CD4-positive, alpha-beta T cell (primary cell): ENCODE data around the gene ZBTB24. TPM values are rescaled to one million over a fixed set of nuclear protein-coding genes. Genes with fewer than 3 reads are reported as not detected.

Experiments
- ATAC-seq: fragments of 200-7000 bp; cut with Tn5 transposase; one replicate; pipeline ENCODE4 v1.10.0; 2022; ENCODE audit warnings: mild to moderate bottlenecking; ENCODE audit not compliant: poor library complexity
- CTCF ChIA-PET: fragments of 350-600 bp; sonication (Branson Sonifier 250); formaldehyde crosslinking; loops from one replicate; lab custom pipeline; 2021; ENCODE audit warnings: antibody characterized with exemption, inconsistent platforms; lab: Charles Lee
- POLR2A ChIA-PET: fragments of 350-600 bp; sonication (Branson Sonifier 250); formaldehyde crosslinking; loops from one replicate; lab custom pipeline; 2021; ENCODE audit warnings: antibody characterized with exemption, inconsistent platforms; lab: Charles Lee
- DNase-seq, 14 experiments: peaks; one replicate each; pipeline ENCODE4 v3.0.0-alpha.2; 2013 to 2020; ENCODE audit warnings: mixed read lengths in 2 of 14
- H3K27ac ChIP-seq, 2 donors: one replicate each; pipeline versions ENCODE4 v1.5.1 to v1.7.0; 2013; ENCODE audit warnings: low read length in 2 of 2, low read depth in 1 of 2, mild to moderate bottlenecking in 1 of 2
- H3K27me3 ChIP-seq, 2 experiments: 1 replicate in 1 of 2; 2 replicates in 1 of 2; pipeline versions ENCODE4 v1.6.1 to v1.7.0; 2013; ENCODE audit warnings: low read length in 2 of 2, control low read depth in 1 of 2, mild to moderate bottlenecking in 1 of 2, moderate library complexity in 1 of 2; ENCODE audit not compliant: insufficient read depth in 2 of 2, control insufficient read depth in 1 of 2
- H3K36me3 ChIP-seq: one replicate; pipeline ENCODE4 v1.6.1; 2013; ENCODE audit warnings: low read length, control low read depth; ENCODE audit not compliant: insufficient read depth
- H3K4me1 ChIP-seq: one replicate; pipeline ENCODE4 v1.6.1; 2013; ENCODE audit warnings: low read length, control low read depth; ENCODE audit not compliant: insufficient read depth
- H3K4me3 ChIP-seq: one replicate; pipeline ENCODE4 v1.5.1; 2013; ENCODE audit warnings: mild to moderate bottlenecking, low read length, moderate library complexity
- H3K9me3 ChIP-seq, 2 experiments: 1 replicate in 1 of 2; 2 replicates in 1 of 2; pipeline versions ENCODE4 v1.6.1 to v1.7.0; 2013; ENCODE audit warnings: low read length in 2 of 2, mild to moderate bottlenecking in 2 of 2, control low read depth in 1 of 2, moderate library complexity in 1 of 2; ENCODE audit not compliant: control insufficient read depth in 1 of 2, insufficient read depth in 1 of 2
- H3K27ac Mint-ChIP-seq: one replicate; pipeline ENCODE4 v1.8.0; 2020; ENCODE audit warnings: mixed read lengths
- H3K27me3 Mint-ChIP-seq: one replicate; pipeline ENCODE4 v1.8.0; 2021; ENCODE audit warnings: mixed read lengths
- H3K36me3 Mint-ChIP-seq: one replicate; pipeline ENCODE4 v1.8.0; 2021; ENCODE audit warnings: low read depth, mixed read lengths
- H3K4me1 Mint-ChIP-seq: one replicate; pipeline ENCODE4 v1.8.0; 2021; ENCODE audit warnings: low read depth, mixed read lengths
- H3K4me3 Mint-ChIP-seq: one replicate; pipeline ENCODE4 v1.8.0; 2020; ENCODE audit warnings: mild to moderate bottlenecking, mixed read lengths
- H3K9me3 Mint-ChIP-seq: one replicate; pipeline ENCODE4 v1.8.0; 2020; ENCODE audit warnings: mixed read lengths
- intact Hi-C, 2 experiments: fragments of 100-400 bp; cut with DNase I in 1 of 2; cut with micrococcal nuclease in 1 of 2; formaldehyde crosslinking; loops; one replicate each; pipeline versions ENCODE4 v1.15.1 to v1.9.0; 2023 to 2025; cut with DNase I, micrococcal nuclease
- total RNA-seq, 174 experiments: library from RNA in 2 of 174; stranded (reverse) in 2 of 174; gene quantifications; one replicate each; pipeline ENCODE4 v1.2.3 and lab custom pipeline; 2021 to 2026
- TF ChIP-seq, protein P1 (sequence below): fragments of 200-600 bp; IDR thresholded peaks from one replicate; pipeline ENCODE4 v1.8.0; 2022; ENCODE audit warnings: antibody characterized with exemption, mild to moderate bottlenecking

Gene ZBTB24
- total RNA-seq, 2 experiments from 2014 or later: 10.4 to 10.5 TPM

- H3K27ac ChIP-seq: no peak overlapping the region
- no peak overlapping the region for H3K4me3 ChIP-seq
- H3K27ac Mint-ChIP-seq: peak overlapping the region; percentile 27
- peaks cover 51% of the 10 kb centered on the region for H3K4me1 Mint-ChIP-seq
- peaks cover 56% of the 10 kb centered on the region for H3K4me1 ChIP-seq
- H3K36me3 ChIP-seq: peaks cover 54% of the 10 kb centered on the region
- intact Hi-C loops: no loop called here
- peaks cover 72% of the 10 kb centered on the region for H3K36me3 Mint-ChIP-seq
- H3K9me3 ChIP-seq: no peaks in the 10 kb centered on the region
- DNase-seq (no peak), ATAC-seq (no peak)
- H3K4me3 Mint-ChIP-seq: no peak overlapping the region
- H3K9me3 Mint-ChIP-seq: no peaks in the 10 kb centered on the region
- ChIA-PET CTCF (interaction anchor here (0.8 to 1.0 kb wide), 2 partner anchors 9 to 35 kb away, joined by 3 to 4 read pairs; no protein-coding TSS in a partner anchor), POLR2A (interaction anchor here (8.2 kb wide), 1 partner anchor 11 kb away, joined by 137 read pairs; the partner anchor contains the start of gene MICAL1)
- TF ChIP-seq, protein P1, sequence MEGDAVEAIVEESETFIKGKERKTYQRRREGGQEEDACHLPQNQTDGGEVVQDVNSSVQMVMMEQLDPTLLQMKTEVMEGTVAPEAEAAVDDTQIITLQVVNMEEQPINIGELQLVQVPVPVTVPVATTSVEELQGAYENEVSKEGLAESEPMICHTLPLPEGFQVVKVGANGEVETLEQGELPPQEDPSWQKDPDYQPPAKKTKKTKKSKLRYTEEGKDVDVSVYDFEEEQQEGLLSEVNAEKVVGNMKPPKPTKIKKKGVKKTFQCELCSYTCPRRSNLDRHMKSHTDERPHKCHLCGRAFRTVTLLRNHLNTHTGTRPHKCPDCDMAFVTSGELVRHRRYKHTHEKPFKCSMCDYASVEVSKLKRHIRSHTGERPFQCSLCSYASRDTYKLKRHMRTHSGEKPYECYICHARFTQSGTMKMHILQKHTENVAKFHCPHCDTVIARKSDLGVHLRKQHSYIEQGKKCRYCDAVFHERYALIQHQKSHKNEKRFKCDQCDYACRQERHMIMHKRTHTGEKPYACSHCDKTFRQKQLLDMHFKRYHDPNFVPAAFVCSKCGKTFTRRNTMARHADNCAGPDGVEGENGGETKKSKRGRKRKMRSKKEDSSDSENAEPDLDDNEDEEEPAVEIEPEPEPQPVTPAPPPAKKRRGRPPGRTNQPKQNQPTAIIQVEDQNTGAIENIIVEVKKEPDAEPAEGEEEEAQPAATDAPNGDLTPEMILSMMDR: no peak
- no peaks in the 10 kb centered on the region for H3K27me3 Mint-ChIP-seq
- H3K27me3 ChIP-seq: no peaks in the 10 kb centered on the region
Observed at GRCh38 chr6:109445382-109445781, 37.6 kb downstream of the ZBTB24 start.

DNA sequence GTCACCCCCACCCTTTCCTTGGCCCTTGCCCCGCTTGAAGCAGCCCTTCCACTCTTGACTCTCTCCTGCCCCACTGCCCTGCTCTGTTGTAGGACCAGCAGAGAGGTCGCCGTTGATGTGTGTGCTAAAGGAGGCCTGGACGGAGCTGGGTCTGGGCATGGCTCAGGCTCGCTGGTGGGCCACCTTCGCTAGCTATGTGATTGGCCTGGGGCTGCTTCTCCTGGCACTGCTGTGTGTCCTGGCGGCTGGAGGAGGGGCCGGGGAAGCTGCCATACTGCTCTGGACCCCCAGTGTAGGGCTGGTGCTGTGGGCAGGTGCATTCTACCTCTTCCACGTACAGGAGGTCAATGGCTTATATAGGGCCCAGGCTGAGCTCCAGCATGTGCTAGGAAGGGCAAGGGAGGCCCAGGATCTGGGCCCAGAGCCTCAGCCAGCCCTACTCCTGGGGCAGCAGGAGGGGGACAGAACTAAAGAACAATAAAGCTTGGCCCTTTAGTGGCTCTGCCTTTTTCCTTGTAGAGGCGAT lies 39.5 kb downstream of the ZBTB24 start:
- POLR2A ChIA-PET: interaction anchor here (0.9 to 8.2 kb wide), 4 partner anchors 13 to 61 kb away, joined by 3 to 137 read pairs (median 52); partner anchors contain the start of genes CD164 and MICAL1
- intact Hi-C loops: loop anchor here (5.0 kb wide), 3 partner anchors 256 to 886 kb away; partner anchors contain the start of gene CEP57L1 (in 1 of the 2)
- Mint-ChIP-seq H3K9me3 (no peaks in the 10 kb centered on the region), H3K4me1 (peaks cover 38% of the 10 kb centered on the region), H3K36me3 (peaks cover 61% of the 10 kb centered on the region), H3K27ac (peak overlapping the region; percentile 93), H3K27me3 (no peaks in the 10 kb centered on the region), H3K4me3 (peak overlapping the region; percentile 38)
- H3K36me3 ChIP-seq: peaks cover 54% of the 10 kb centered on the region
- DNase-seq: peak in 1 of 14 experiments; percentile 18
- CTCF ChIA-PET: interaction anchor here (0.6 to 5.6 kb wide), 3 partner anchors 11 to 761 kb away, joined by 4 to 42 read pairs (median 29); partner anchors contain the start of genes CD164 and MICAL1
- H3K9me3 ChIP-seq: no peaks in the 10 kb centered on the region
- H3K27me3 ChIP-seq: no peaks in the 10 kb centered on the region
- TF ChIP-seq, protein P1: no peak
- no peak overlapping the region for H3K4me3 ChIP-seq
- peaks cover 47% of the 10 kb centered on the region for H3K4me1 ChIP-seq
- no peak for ATAC-seq
- H3K27ac ChIP-seq: no peak overlapping the region

GRCh38 chr6:109442393-109442924 lies 40.6 kb downstream of the ZBTB24 start:
- Mint-ChIP-seq H3K27me3 (no peaks in the 10 kb centered on the region), H3K9me3 (no peaks in the 10 kb centered on the region), H3K4me1 (peaks cover 28% of the 10 kb centered on the region), H3K36me3 (peaks cover 52% of the 10 kb centered on the region), H3K27ac (peak overlapping the region; percentile 93), H3K4me3 (peak overlapping the region; percentile 95)
- H3K9me3 ChIP-seq: no peaks in the 10 kb centered on the region
- DNase-seq (peak in 1 of 14 experiments; percentile 25), ATAC-seq (no peak)
- intact Hi-C loops: loop anchor here (5.0 kb wide), 3 partner anchors 255 to 885 kb away; partner anchors contain the start of gene CEP57L1 (in 1 of the 2)
- H3K36me3 ChIP-seq: peaks cover 51% of the 10 kb centered on the region
- ChIA-PET POLR2A (interaction anchor here (2.0 to 8.2 kb wide), 7 partner anchors 7 to 597 kb away, joined by 6 to 137 read pairs (median 24); partner anchors contain the start of genes CD164, MICAL1 and ZBTB24), CTCF (interaction anchor here (1.2 to 5.6 kb wide), 5 partner anchors 8 to 255 kb away, joined by 4 to 42 read pairs (median 17); partner anchors contain the start of genes CD164 and MICAL1)
- no peak overlapping the region for H3K4me3 ChIP-seq
- TF ChIP-seq, protein P1: no peak
- H3K27ac ChIP-seq: peak overlapping the region; percentile 29 to 74
- H3K4me1 ChIP-seq: peaks cover 39% of the 10 kb centered on the region
- H3K27me3 ChIP-seq: no peaks in the 10 kb centered on the region
